ENCODE data around the gene CLSTN2.
A peak's percentile ranks its signal among the peaks of the same experiment; 100 is the strongest.

Gene CLSTN2

GRCh38 chr3:140273542-140274195 lies 338.7 kb downstream of the CLSTN2 start:
- FAIRE-seq: no peak
- no peak for DNase-seq (ENCODE audit: low spot score)

GRCh38 chr3:140274429-140274828 lies 339.4 kb downstream of the CLSTN2 start:
- DNase-seq (ENCODE audit: low spot score): no peak
- no peak for FAIRE-seq

GRCh38 chr3:140276703-140277102 lies 341.7 kb downstream of the CLSTN2 start:
- FAIRE-seq: no peak
- no peak for DNase-seq (ENCODE audit: low spot score)

GRCh38 chr3:140277886-140278285 lies 342.9 kb downstream of the CLSTN2 start:
- no peak for DNase-seq (ENCODE audit: low spot score)
- no peak for FAIRE-seq

- DNase-seq (ENCODE audit: low spot score): no peak
Observed at GRCh38 chr3:140284372-140284771, 349.4 kb downstream of the CLSTN2 start.

GRCh38 chr3:140285380-140285779 lies 350.4 kb downstream of the CLSTN2 start:
- DNase-seq (ENCODE audit: low spot score): no peak
- no peak for FAIRE-seq

More at GRCh38 chr3:140284372-140284771, 349.4 kb downstream of the CLSTN2 start:
- no peak for FAIRE-seq

- no peak for FAIRE-seq
- no peak for DNase-seq (ENCODE audit: low spot score)
Observed at GRCh38 chr3:140288595-140288994, 353.6 kb downstream of the CLSTN2 start.

- FAIRE-seq: no peak
Observed at GRCh38 chr3:140290105-140290504, 355.1 kb downstream of the CLSTN2 start.

GRCh38 chr3:140292170-140292569 lies 357.2 kb downstream of the CLSTN2 start:
- DNase-seq (ENCODE audit: low spot score) (no peak), FAIRE-seq (no peak)

More at GRCh38 chr3:140290105-140290504, 355.1 kb downstream of the CLSTN2 start:
- no peak for DNase-seq (ENCODE audit: low spot score)

- peak; percentile 83 for FAIRE-seq
- peak; percentile 48 for DNase-seq (ENCODE audit: low spot score)
Observed at GRCh38 chr3:140292684-140293083, 357.7 kb downstream of the CLSTN2 start.

- no peak for FAIRE-seq
- DNase-seq (ENCODE audit: low spot score): no peak
Observed at GRCh38 chr3:140294058-140294457, 359.1 kb downstream of the CLSTN2 start.

- FAIRE-seq (no peak), DNase-seq (ENCODE audit: low spot score) (no peak)
Observed at GRCh38 chr3:140296796-140297352, 361.9 kb downstream of the CLSTN2 start.

- FAIRE-seq (no peak), DNase-seq (ENCODE audit: low spot score) (no peak)
Observed at GRCh38 chr3:140298043-140298442, 363.1 kb downstream of the CLSTN2 start.

GRCh38 chr3:140298569-140299070 lies 363.6 kb downstream of the CLSTN2 start:
- no peak for FAIRE-seq
- DNase-seq (ENCODE audit: low spot score): no peak

GRCh38 chr3:140303875-140304274 lies 368.9 kb downstream of the CLSTN2 start:
- FAIRE-seq (no peak), DNase-seq (ENCODE audit: low spot score) (no peak)

GRCh38 chr3:140308535-140308934 lies 373.6 kb downstream of the CLSTN2 start:
- DNase-seq (ENCODE audit: low spot score) (no peak), FAIRE-seq (no peak)

- FAIRE-seq (no peak), DNase-seq (ENCODE audit: low spot score) (no peak)
Observed at GRCh38 chr3:140311428-140311827, 376.4 kb downstream of the CLSTN2 start.

GRCh38 chr3:140315955-140316354 lies 381.0 kb downstream of the CLSTN2 start:
- DNase-seq (ENCODE audit: low spot score) (no peak), FAIRE-seq (no peak)

GRCh38 chr3:140316466-140316865 lies 381.5 kb downstream of the CLSTN2 start:
- no peak for FAIRE-seq
- no peak for DNase-seq (ENCODE audit: low spot score)

GRCh38 chr3:140316868-140317400 lies 381.9 kb downstream of the CLSTN2 start:
- no peak for DNase-seq (ENCODE audit: low spot score)
- no peak for FAIRE-seq

GRCh38 chr3:140319739-140320138 lies 384.8 kb downstream of the CLSTN2 start:
- DNase-seq (ENCODE audit: low spot score): no peak
- FAIRE-seq: no peak

- FAIRE-seq: no peak
- no peak for DNase-seq (ENCODE audit: low spot score)
Observed at GRCh38 chr3:140323561-140323960, 388.6 kb downstream of the CLSTN2 start.

- DNase-seq (ENCODE audit: low spot score) (no peak), FAIRE-seq (no peak)
Observed at GRCh38 chr3:140332131-140332530, 397.1 kb downstream of the CLSTN2 start.
